Fibroblast of pulmonary artery (primary cell): Measurements from ENCODE around the gene SLC47A2.

ENCODE experiments used
- DNase-seq: peaks from one replicate; pipeline ENCODE4 v3.0.0-alpha.2; 2010; ENCODE audit warnings: low read depth
- H3K4me3 ChIP-seq: replicated peaks from 2 replicates; pipeline ENCODE4 v1.5.1; 2011; ENCODE audit warnings: low read depth, mild to moderate bottlenecking, control low read depth, low read length, moderate library complexity
- CTCF ChIP-seq: IDR thresholded peaks from 2 replicates; pipeline ENCODE4 v1.5.1; 2011; ENCODE audit warnings: mild to moderate bottlenecking, control low read depth, low read length, inconsistent platforms; ENCODE audit errors: missing control alignments

Gene SLC47A2

GRCh38 chr17:19706791-19707727 is 9.3 kb downstream of the SLC47A2 start:
- no peak for DNase-seq
- TF ChIP-seq CTCF = no peak
- H3K4me3 ChIP-seq = no peak overlapping the region

- no peak for TF ChIP-seq CTCF
- no peak for DNase-seq
- no peak overlapping the region for H3K4me3 ChIP-seq
Measured at GRCh38 chr17:19705771-19706770, 10.3 kb downstream of the SLC47A2 start.

- DNase-seq = no peak
- no peak for TF ChIP-seq CTCF
- H3K4me3 ChIP-seq = no peak overlapping the region
Measured at GRCh38 chr17:19705201-19705600, 11.2 kb downstream of the SLC47A2 start.

- DNase-seq = no peak
- H3K4me3 ChIP-seq = no peak overlapping the region
- no peak for TF ChIP-seq CTCF
Measured at GRCh38 chr17:19703828-19704613, 12.4 kb downstream of the SLC47A2 start.

- DNase-seq = no peak
- H3K4me3 ChIP-seq = no peak overlapping the region
- no peak for TF ChIP-seq CTCF
Measured at GRCh38 chr17:19703106-19703827, 13.1 kb downstream of the SLC47A2 start.

- no peak overlapping the region for H3K4me3 ChIP-seq
- DNase-seq = no peak
- TF ChIP-seq CTCF = no peak
Measured at GRCh38 chr17:19702217-19702641, 14.2 kb downstream of the SLC47A2 start.
